HEK293 (cell line): ENCODE results near the gene KPTN.

Experiments
- BCL11A ChIP-seq: fragments of 450-650 bp; formaldehyde crosslinking; IDR thresholded peaks from 2 replicates; pipeline ENCODE4 v1.5.1; 2016; ENCODE audit warnings: low read depth, missing biosample characterization, missing genetic modification characterization
- KLF10 ChIP-seq: fragments of 450-650 bp; IDR thresholded peaks from 2 replicates; pipeline ENCODE4 v1.5.1; 2018; ENCODE audit warnings: missing biosample characterization, mild to moderate bottlenecking, missing genetic modification characterization
- KLF8 ChIP-seq: fragments of 450-650 bp; formaldehyde crosslinking; IDR thresholded peaks from 2 replicates; pipeline ENCODE4 v1.5.1; 2016; ENCODE audit warnings: missing biosample characterization, missing genetic modification characterization
- OVOL3 ChIP-seq: fragments of 450-650 bp; formaldehyde crosslinking; IDR thresholded peaks from 2 replicates; pipeline ENCODE4 v1.5.1; 2016; ENCODE audit warnings: missing biosample characterization, missing genetic modification characterization
- REPIN1 ChIP-seq: fragments of 450-650 bp; formaldehyde crosslinking; IDR thresholded peaks from 2 replicates; pipeline ENCODE4 v1.5.1; 2017; ENCODE audit warnings: missing biosample characterization, missing genetic modification characterization, low read depth
- SP7 ChIP-seq: fragments of 450-650 bp; formaldehyde crosslinking; IDR thresholded peaks from 2 replicates; pipeline ENCODE4 v1.5.1; 2016; ENCODE audit warnings: missing biosample characterization, missing genetic modification characterization
- ZBTB20 ChIP-seq: fragments of 450-650 bp; formaldehyde crosslinking; IDR thresholded peaks from 2 replicates; pipeline ENCODE4 v1.5.1; 2016; ENCODE audit warnings: missing biosample characterization, missing genetic modification characterization
- ZBTB8A ChIP-seq: fragments of 450-650 bp; formaldehyde crosslinking; IDR thresholded peaks from 2 replicates; pipeline ENCODE4 v1.5.1; 2016; ENCODE audit warnings: missing biosample characterization, missing genetic modification characterization
- ZEB2 ChIP-seq: fragments of 450-650 bp; formaldehyde crosslinking; IDR thresholded peaks from 2 replicates; pipeline ENCODE4 v1.5.1; 2016; ENCODE audit warnings: missing biosample characterization, missing genetic modification characterization
- ZNF221 ChIP-seq: fragments of 450-650 bp; formaldehyde crosslinking; IDR thresholded peaks from 2 replicates; pipeline ENCODE4 v1.5.1; 2017; ENCODE audit warnings: missing biosample characterization, missing genetic modification characterization, borderline replicate concordance
- ZNF23 ChIP-seq: fragments of 450-650 bp; formaldehyde crosslinking; IDR thresholded peaks from 2 replicates; pipeline ENCODE4 v1.5.1; 2016; ENCODE audit warnings: missing biosample characterization, missing genetic modification characterization, borderline replicate concordance
- ZNF530 ChIP-seq: fragments of 450-650 bp; formaldehyde crosslinking; IDR thresholded peaks from 2 replicates; pipeline ENCODE4 v1.5.1; 2016; ENCODE audit warnings: low read depth, missing biosample characterization, missing genetic modification characterization
- ZNF555 ChIP-seq: fragments of 450-650 bp; formaldehyde crosslinking; conservative IDR thresholded peaks from 2 replicates; pipeline ENCODE4 v1.5.1; 2017; ENCODE audit warnings: missing biosample characterization, mild to moderate bottlenecking, missing genetic modification characterization, inconsistent platforms
- ZNF677 ChIP-seq: fragments of 450-650 bp; IDR thresholded peaks from 2 replicates; pipeline ENCODE4 v1.5.0; 2018; ENCODE audit warnings: missing biosample characterization, mild to moderate bottlenecking, missing genetic modification characterization, moderate library complexity
- ZNF791 ChIP-seq: fragments of 450-650 bp; formaldehyde crosslinking; IDR thresholded peaks from 2 replicates; pipeline ENCODE4 v1.5.1; 2016; ENCODE audit warnings: missing biosample characterization, missing genetic modification characterization
- TF ChIP-seq, protein P1 (sequence below): fragments of 450-650 bp; formaldehyde crosslinking; IDR thresholded peaks from 2 replicates; pipeline ENCODE4 v1.5.1; 2016; ENCODE audit warnings: missing biosample characterization, missing genetic modification characterization, borderline replicate concordance
- TF ChIP-seq, protein P2 (sequence below): fragments of 450-650 bp; formaldehyde crosslinking; conservative IDR thresholded peaks from 2 replicates; pipeline ENCODE4 v1.5.1; 2016; ENCODE audit warnings: low read depth, missing biosample characterization, missing genetic modification characterization
- TF ChIP-seq, protein P3 (sequence below): fragments of 450-650 bp; IDR thresholded peaks from 2 replicates; pipeline ENCODE4 v1.5.1; 2018; ENCODE audit warnings: missing biosample characterization, missing genetic modification characterization
- TF ChIP-seq, protein P4 (sequence below): fragments of 450-650 bp; formaldehyde crosslinking; IDR thresholded peaks from 2 replicates; pipeline ENCODE4 v1.5.1; 2017; ENCODE audit warnings: missing biosample characterization, missing genetic modification characterization
- TF ChIP-seq, protein P5 (sequence below): fragments of 450-650 bp; formaldehyde crosslinking; IDR thresholded peaks from 2 replicates; pipeline ENCODE4 v1.5.1; 2016; ENCODE audit warnings: missing biosample characterization, missing genetic modification characterization, borderline replicate concordance

KPTN gene

DNA sequence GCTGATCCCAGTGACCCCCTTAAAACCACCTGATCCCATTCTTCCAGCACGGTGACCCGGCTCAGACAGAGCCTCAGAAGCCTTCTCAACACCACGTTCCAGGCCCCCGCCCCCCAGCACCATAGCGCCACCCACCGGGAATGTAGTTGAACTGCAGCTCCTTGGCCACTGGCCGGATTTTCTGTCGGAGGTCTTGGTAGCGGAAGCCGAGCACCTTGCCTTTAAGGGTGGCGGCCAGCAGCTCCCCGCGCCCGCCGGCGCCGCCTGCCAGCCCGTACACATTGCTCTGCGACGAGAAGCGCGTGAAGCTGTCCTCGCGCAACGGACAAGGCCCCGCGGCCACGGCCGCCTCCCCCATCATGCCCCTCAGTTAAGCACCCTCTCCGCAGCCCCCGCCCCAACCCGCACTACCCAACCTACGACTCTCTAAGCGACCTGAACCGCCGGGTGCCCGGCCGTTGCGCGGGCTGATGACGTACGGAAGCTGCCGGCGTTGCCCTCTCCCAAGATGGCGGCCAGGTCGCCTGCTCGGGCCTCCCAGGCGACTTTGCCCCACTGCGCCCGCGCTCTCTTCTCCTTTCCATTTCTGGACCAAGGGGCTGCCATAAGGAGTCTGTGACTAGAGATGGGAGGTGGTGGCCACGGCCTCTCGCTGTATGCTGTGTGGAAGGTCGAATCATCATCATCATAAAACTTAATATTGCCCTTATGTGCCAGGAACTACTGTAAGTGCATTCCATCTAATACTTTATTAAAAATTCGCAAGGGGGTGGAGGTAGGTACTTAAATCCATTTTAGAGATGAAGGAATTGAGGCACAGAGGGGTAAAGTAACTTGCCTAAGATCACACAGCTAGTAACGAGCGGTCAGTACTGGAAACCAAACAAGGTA, at the start of gene KPTN (continued):
- TF ChIP-seq ZNF677 (tag by site-specific recombination), result no peak
- TF ChIP-seq SP7 (tag by site-specific recombination), result peak; percentile 87
- no peak for TF ChIP-seq ZNF23 (tag by site-specific recombination)
- peak; percentile 86 for TF ChIP-seq OVOL3 (tag by site-specific recombination)
- no peak for TF ChIP-seq ZNF221 (tag by site-specific recombination)
- TF ChIP-seq ZBTB20 (tag by site-specific recombination), result peak; percentile 88
- peak; percentile 93 for TF ChIP-seq ZBTB8A (tag by site-specific recombination)
- TF ChIP-seq, protein P1, sequence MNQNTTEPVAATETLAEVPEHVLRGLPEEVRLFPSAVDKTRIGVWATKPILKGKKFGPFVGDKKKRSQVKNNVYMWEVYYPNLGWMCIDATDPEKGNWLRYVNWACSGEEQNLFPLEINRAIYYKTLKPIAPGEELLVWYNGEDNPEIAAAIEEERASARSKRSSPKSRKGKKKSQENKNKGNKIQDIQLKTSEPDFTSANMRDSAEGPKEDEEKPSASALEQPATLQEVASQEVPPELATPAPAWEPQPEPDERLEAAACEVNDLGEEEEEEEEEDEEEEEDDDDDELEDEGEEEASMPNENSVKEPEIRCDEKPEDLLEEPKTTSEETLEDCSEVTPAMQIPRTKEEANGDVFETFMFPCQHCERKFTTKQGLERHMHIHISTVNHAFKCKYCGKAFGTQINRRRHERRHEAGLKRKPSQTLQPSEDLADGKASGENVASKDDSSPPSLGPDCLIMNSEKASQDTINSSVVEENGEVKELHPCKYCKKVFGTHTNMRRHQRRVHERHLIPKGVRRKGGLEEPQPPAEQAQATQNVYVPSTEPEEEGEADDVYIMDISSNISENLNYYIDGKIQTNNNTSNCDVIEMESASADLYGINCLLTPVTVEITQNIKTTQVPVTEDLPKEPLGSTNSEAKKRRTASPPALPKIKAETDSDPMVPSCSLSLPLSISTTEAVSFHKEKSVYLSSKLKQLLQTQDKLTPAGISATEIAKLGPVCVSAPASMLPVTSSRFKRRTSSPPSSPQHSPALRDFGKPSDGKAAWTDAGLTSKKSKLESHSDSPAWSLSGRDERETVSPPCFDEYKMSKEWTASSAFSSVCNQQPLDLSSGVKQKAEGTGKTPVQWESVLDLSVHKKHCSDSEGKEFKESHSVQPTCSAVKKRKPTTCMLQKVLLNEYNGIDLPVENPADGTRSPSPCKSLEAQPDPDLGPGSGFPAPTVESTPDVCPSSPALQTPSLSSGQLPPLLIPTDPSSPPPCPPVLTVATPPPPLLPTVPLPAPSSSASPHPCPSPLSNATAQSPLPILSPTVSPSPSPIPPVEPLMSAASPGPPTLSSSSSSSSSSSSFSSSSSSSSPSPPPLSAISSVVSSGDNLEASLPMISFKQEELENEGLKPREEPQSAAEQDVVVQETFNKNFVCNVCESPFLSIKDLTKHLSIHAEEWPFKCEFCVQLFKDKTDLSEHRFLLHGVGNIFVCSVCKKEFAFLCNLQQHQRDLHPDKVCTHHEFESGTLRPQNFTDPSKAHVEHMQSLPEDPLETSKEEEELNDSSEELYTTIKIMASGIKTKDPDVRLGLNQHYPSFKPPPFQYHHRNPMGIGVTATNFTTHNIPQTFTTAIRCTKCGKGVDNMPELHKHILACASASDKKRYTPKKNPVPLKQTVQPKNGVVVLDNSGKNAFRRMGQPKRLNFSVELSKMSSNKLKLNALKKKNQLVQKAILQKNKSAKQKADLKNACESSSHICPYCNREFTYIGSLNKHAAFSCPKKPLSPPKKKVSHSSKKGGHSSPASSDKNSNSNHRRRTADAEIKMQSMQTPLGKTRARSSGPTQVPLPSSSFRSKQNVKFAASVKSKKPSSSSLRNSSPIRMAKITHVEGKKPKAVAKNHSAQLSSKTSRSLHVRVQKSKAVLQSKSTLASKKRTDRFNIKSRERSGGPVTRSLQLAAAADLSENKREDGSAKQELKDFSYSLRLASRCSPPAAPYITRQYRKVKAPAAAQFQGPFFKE (tag by site-specific recombination), result no peak
- TF ChIP-seq, protein P2, sequence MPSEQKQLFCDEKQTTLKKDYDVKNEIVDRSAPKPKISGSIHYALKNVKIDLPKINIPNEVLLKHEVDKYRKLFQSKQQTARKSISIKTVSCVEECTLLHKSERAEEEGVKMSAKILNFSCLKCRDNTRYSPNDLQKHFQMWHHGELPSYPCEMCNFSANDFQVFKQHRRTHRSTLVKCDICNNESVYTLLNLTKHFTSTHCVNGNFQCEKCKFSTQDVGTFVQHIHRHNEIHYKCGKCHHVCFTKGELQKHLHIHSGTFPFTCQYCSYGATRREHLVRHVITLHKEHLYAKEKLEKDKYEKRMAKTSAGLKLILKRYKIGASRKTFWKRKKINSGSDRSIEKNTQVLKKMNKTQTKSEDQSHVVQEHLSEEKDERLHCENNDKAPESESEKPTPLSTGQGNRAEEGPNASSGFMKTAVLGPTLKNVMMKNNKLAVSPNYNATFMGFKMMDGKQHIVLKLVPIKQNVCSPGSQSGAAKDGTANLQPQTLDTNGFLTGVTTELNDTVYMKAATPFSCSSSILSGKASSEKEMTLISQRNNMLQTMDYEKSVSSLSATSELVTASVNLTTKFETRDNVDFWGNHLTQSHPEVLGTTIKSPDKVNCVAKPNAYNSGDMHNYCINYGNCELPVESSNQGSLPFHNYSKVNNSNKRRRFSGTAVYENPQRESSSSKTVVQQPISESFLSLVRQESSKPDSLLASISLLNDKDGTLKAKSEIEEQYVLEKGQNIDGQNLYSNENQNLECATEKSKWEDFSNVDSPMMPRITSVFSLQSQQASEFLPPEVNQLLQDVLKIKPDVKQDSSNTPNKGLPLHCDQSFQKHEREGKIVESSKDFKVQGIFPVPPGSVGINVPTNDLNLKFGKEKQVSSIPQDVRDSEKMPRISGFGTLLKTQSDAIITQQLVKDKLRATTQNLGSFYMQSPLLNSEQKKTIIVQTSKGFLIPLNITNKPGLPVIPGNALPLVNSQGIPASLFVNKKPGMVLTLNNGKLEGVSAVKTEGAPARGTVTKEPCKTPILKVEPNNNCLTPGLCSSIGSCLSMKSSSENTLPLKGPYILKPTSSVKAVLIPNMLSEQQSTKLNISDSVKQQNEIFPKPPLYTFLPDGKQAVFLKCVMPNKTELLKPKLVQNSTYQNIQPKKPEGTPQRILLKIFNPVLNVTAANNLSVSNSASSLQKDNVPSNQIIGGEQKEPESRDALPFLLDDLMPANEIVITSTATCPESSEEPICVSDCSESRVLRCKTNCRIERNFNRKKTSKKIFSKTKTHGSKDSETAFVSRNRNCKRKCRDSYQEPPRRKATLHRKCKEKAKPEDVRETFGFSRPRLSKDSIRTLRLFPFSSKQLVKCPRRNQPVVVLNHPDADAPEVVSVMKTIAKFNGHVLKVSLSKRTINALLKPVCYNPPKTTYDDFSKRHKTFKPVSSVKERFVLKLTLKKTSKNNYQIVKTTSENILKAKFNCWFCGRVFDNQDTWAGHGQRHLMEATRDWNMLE (tag by site-specific recombination), result no peak; the same call in 1 of the 2 replicates
- TF ChIP-seq ZEB2, result peak; percentile 69; the same call in 1 of the 2 replicates
- TF ChIP-seq ZNF791 (tag by site-specific recombination), result 0 out of 2 replicates have a peak, but pooled peaks have one; percentile 2
- TF ChIP-seq, protein P3, sequence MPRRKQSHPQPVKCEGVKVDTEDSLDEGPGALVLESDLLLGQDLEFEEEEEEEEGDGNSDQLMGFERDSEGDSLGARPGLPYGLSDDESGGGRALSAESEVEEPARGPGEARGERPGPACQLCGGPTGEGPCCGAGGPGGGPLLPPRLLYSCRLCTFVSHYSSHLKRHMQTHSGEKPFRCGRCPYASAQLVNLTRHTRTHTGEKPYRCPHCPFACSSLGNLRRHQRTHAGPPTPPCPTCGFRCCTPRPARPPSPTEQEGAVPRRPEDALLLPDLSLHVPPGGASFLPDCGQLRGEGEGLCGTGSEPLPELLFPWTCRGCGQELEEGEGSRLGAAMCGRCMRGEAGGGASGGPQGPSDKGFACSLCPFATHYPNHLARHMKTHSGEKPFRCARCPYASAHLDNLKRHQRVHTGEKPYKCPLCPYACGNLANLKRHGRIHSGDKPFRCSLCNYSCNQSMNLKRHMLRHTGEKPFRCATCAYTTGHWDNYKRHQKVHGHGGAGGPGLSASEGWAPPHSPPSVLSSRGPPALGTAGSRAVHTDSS (tag by site-specific recombination), result no peak; the same call in none of the 2 replicates
- TF ChIP-seq KLF8 (tag by site-specific recombination), result peak; percentile 99
- no peak; the same call in 1 of the 2 replicates for TF ChIP-seq KLF10 (tag by site-specific recombination)
- TF ChIP-seq ZNF555, result no peak
- TF ChIP-seq, protein P4, sequence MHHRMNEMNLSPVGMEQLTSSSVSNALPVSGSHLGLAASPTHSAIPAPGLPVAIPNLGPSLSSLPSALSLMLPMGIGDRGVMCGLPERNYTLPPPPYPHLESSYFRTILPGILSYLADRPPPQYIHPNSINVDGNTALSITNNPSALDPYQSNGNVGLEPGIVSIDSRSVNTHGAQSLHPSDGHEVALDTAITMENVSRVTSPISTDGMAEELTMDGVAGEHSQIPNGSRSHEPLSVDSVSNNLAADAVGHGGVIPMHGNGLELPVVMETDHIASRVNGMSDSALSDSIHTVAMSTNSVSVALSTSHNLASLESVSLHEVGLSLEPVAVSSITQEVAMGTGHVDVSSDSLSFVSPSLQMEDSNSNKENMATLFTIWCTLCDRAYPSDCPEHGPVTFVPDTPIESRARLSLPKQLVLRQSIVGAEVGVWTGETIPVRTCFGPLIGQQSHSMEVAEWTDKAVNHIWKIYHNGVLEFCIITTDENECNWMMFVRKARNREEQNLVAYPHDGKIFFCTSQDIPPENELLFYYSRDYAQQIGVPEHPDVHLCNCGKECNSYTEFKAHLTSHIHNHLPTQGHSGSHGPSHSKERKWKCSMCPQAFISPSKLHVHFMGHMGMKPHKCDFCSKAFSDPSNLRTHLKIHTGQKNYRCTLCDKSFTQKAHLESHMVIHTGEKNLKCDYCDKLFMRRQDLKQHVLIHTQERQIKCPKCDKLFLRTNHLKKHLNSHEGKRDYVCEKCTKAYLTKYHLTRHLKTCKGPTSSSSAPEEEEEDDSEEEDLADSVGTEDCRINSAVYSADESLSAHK (tag by site-specific recombination), result peak; percentile 46; the same call in 1 of the 2 replicates
- TF ChIP-seq, protein P5, sequence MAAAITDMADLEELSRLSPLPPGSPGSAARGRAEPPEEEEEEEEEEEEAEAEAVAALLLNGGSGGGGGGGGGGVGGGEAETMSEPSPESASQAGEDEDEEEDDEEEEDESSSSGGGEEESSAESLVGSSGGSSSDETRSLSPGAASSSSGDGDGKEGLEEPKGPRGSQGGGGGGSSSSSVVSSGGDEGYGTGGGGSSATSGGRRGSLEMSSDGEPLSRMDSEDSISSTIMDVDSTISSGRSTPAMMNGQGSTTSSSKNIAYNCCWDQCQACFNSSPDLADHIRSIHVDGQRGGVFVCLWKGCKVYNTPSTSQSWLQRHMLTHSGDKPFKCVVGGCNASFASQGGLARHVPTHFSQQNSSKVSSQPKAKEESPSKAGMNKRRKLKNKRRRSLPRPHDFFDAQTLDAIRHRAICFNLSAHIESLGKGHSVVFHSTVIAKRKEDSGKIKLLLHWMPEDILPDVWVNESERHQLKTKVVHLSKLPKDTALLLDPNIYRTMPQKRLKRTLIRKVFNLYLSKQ (tag by site-specific recombination), result no peak
- no peak for TF ChIP-seq REPIN1 (tag by site-specific recombination)
- TF ChIP-seq BCL11A (tag by site-specific recombination), result no peak
- no peak for TF ChIP-seq ZNF530 (tag by site-specific recombination)
